SIG-M5 (cell line): ENCODE data around the gene PIBF1.
"Not testable (repeated sequence)": the region's sequence is repeated elsewhere in the genome, so short reads cannot be mapped to it uniquely, and the experiment has no call there.

Experiments
- DNase-seq: peaks from one replicate; lab custom pipeline; 2025; lab: John Stamatoyannopoulos, UW

PIBF1 gene, protein sequence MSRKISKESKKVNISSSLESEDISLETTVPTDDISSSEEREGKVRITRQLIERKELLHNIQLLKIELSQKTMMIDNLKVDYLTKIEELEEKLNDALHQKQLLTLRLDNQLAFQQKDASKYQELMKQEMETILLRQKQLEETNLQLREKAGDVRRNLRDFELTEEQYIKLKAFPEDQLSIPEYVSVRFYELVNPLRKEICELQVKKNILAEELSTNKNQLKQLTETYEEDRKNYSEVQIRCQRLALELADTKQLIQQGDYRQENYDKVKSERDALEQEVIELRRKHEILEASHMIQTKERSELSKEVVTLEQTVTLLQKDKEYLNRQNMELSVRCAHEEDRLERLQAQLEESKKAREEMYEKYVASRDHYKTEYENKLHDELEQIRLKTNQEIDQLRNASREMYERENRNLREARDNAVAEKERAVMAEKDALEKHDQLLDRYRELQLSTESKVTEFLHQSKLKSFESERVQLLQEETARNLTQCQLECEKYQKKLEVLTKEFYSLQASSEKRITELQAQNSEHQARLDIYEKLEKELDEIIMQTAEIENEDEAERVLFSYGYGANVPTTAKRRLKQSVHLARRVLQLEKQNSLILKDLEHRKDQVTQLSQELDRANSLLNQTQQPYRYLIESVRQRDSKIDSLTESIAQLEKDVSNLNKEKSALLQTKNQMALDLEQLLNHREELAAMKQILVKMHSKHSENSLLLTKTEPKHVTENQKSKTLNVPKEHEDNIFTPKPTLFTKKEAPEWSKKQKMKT

DNA sequence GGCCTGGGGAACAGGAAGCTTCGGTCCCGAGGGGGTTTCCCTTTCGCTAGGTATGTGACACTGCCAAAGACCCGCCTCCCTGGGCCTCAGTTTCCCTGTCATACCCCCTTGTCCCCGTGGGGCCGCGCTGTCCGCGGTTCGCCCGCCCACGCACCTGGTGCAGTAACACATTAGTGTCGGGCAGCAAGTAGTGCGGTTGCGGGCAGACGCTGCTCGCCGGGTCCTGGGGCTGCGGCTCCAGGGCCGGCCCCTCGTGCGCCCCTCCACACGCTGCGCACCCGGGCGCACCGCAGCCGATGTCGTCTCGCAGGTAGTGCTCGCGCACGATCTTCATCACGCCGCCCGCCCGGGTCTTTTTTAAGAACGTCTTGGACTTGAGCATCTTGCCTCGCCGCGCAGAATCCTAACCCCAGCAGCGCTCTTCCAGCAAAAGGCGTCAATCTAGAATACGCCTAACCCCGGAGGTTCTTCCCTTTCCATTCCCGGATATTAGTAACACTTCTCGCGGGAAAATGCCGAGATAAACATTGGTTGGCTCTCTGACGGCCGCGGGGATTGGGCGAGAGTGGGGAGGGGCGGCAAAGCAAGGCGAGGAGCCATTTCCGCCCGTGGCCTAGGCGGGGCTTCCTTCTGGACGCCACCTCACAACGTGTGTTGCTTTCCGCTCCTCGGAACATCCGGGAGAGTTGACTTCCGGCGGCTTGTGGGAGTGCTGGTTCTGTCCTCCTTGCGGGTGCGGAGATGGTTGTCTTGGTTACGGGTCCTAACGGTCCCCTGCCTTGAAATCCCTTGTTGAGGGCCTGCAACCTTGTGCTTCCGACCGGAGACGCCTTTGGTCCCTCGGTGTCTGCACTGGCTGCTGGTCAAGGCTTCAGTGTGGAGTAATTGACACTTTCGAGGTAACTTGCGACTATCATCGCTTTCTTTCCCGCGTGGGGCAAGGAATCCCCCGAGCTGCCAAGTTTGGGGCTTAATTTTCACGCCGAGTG is at the start of gene PIBF1, which contains the start of gene DIS3:
PIBF1 (plus strand) TSS at position 683 of the 989 bp plus-strand sequence. CDS start 1,337 bp downstream, outside the sequence.
DIS3 (minus strand) TSS at position 450 of the 989 bp plus-strand sequence; CDS start at position 382, 68 bp downstream.
- peak; percentile 86 for DNase-seq

DNA sequence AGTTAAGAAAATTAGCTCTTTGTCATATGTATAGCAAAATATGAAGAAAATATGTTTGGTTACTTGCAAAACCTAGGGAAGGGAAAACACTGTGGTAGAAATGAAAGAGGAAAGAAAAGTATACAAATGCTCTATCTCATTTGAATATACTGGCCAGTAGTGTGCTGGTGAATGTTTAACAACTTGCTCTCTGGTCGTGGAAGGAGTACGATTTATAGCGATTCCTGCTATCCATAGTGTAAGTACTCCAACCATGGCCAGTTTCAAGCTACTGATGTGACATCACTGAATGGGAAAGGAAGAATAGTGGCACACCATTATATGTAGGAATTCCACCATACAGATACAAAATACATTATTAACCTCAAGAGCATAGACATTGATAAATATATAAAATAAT is 44.9 kb upstream of the PIBF1 start:
- no peak for DNase-seq

DNA sequence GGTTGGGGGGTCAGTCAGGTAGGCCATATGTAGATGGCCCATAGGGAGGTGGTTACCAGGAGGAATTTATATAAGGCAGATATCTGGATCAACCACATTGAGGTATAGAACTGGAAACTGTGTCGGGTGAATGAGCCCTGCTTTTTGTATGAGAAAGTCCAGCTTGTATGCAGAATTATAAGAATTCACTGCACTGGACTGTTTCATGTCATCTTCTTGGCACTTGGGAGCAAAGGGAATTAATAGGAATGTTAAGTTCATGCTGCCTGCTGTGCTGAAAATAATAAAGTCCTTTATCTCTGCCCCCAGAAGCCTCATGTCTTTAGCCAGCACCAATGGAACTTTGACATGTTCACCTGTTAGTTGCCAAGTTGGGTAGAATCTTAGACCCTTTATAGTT is 41.9 kb upstream of the PIBF1 start:
- no peak for DNase-seq

DNA sequence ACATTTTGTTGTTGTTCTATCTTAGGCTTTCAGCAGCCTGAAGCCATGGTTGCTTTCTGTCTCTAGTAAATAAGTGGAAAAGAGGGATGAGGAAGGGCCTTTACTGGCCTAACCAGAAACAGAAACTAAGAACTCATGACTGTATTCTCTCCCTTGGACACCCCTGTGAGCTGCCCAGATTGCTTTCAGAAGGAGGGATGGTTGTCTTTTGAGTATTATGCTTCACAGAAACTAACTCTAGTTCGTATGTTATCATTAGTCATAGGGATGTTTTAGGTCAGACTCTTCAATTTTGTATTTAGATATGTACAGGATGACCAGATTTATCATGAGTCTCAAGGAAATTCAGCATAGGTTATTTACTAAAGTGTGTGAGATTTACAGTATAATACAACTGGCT is 36.7 kb upstream of the PIBF1 start:
- no peak for DNase-seq

DNA sequence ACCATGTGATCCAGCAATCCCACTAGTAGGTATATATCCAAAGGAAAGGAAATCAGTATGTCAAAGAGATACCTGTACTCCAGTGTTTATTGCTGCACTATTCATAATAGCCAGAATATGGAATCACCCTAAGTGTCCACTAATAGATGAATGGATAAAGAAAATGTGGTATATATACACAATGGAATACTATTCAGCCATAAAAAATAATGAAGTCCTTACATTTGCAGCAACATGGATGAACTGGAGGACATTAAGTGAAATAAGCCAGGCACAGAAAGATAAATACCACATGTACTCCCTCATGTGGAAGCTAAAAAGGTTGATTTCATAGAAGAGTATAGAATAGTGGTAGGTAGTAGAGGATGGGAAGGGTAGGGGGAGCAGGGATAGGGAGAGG is 30.7 kb upstream of the PIBF1 start:
- no peak for DNase-seq

DNA sequence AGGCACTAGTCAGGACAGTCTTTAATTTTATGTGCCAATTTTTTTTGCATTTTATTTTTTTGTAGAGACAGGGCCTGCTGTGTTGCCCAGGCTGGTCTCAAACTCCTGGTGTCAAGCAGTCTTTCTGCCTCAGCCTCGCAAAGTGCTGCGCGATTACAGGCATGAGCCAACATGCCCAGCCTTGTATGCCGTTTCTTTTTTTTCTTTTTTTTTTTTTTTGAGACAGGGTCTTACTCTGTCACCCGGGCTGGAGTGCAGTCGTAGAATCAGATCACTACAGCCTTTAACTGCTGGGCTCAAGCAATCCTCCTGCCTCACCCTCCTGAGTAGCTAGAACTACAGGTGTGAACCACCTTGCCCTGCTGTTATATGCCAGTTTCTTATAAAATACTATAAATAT is 27.8 kb upstream of the PIBF1 start:
- DNase-seq: no peak

DNA sequence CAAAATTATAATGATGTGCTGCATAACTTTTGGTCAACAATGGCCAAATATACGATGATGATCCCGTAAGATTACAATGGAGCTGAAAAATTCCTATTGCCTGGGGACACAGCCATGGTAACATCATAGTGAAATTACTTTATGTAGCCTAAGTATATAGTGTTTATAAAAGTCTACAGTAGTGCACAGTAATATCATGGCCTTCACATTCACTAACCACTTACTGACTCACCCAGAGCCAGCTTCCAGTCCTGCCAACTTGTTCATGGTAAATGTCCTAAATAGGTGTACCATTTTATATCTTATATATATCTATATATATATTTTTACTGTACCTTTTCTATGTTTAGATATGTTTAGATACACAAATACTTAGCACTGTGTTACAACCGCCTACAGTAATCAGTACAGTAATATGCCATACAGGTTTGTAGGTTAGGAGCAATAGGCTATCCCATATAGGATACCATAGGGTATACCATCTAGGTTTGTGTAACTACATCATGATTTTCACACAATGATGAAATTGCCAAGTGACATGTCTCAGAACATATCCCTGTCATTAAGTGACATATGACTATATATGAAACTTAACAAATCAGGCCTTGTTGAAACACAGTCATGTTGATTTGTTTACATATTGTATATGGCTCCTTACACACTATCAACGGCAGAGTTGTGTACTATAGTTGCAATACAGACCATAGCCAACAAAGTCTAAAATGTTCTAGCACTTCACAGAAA is 24.0 kb upstream of the PIBF1 start:
- no peak for DNase-seq

DNA sequence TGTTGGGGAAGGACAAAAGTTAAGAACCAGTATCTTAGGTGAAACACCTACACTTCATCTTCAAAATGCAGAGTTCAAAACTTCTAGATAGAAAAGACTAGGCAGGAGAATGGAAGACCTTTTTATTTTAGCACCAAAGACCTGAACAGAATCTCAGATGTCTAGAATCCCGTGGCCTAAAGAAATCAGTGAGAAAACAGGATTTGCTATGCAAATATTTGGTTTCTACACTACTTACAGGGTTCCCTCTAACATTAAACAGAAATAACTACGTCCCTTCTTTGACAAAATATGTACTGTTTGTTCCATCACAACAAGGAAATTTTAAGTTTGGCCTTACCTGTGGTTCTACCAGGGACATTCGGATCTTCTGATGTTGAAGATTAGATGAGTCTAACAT is 21.7 kb upstream of the PIBF1 start:
- no peak for DNase-seq

DNA sequence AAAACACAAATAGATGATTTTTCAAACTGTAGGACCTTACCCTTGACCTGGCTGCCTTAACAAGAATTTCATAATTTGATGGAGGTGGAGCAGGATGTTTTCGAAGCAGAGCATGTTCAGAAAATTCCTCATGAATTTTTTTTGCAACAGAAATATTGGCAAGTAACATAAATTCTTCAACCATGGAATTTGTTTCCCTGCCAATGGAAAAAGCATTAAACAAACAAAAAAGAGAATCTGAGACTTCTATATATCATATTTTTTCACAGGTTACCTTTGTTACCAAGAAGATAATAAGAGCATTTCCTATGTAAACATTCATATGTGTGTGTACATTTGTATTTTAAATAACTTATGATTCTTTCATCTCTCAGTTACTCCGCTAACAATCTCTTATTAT is 18.5 kb upstream of the PIBF1 start:
- DNase-seq: no peak

DNA sequence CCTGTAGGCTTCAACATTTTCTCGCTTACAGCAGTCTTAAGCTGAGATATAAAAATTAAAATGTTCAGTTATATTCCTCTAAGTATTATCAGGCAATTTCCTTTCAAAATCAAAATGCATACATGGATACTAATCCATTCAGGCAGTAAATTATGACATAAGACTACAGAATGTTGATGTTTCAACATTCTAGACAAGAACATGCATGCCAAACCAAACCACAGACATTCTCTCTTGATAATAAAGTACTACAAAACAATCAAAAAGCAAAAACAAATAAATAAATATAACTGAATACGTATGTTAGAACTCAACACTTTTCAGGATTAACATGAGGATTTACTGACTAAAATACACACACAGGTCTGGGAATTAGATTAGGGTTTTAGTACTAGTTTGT is 7.9 kb upstream of the PIBF1 start:
- no peak for DNase-seq

DNA sequence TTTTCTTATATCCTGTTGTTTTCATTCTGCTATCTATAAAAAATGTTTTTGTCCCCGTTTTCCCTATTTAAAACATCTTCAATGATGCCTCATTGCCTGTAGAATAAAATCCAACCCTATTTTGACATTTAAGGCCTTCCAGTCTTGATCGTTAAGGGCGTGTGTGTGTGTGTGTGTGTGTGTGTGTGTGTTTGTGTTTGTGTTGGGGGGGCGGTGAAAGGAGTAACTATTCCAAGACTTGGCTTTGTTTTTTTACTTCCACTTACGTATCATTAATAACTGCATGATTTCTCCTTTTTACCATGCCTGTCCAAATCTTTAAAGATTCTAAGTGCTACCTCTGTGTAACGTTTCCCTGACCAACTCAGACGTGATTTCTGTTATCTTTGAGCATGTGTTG is 784 bp downstream of the PIBF1 start:
- no peak for DNase-seq

DNA sequence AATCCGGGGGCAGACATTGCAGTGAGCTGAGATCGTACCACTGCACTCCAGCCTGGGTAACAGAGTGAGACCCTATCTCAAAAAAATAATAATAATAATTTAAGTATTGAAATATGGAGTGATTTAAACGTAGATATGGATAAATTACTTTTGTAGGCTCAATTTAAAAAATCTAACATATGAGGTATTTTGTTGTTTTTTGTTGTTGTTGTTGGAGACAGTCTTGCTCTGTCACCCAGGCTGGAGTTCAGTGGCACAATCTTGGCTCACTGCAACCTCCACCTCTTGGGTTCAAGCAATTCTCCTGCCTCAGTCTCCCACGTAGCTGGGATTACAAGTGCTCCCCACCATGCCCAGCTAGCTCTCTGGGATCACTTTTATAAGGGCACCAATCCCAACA is 2.7 kb downstream of the PIBF1 start:
- not testable (repeated sequence) for DNase-seq

DNA sequence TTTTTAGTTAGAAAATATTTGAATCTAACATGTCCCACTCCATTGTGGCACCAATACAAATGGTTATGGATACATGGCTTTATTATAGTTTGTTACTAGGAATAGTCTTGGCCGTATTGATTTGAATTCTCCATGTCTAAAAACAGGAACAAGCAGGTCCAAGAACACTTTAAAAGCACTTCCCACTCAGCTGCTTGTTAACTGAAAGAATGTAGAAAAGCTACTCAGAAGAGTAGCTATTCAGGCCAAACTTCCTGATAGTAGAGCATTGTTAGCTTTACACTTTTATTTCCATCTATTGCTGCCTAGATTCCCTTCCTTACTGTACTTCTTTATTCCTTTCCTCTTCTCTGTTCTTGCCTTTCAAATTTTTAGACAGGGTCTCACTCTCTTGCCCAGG is 6.9 kb downstream of the PIBF1 start:
- no peak for DNase-seq

DNA sequence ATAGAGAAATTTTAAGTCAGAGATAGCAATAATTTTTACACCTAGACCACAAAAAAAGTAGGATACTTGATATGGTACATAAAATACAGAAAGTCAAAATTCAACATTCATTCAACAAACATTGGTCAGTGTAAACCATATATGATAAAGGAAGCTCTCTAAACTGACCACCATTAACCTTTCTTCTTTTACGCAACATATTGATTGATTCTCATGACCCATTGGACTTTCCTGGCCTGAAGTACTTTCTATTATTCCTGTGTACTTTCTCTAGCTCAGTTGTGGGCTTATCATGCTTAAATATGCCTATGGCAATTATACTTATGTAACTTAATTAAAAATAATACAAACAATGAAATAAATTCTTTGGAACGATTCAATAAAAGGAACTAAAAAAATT is 10.7 kb downstream of the PIBF1 start:
- DNase-seq: no peak

DNA sequence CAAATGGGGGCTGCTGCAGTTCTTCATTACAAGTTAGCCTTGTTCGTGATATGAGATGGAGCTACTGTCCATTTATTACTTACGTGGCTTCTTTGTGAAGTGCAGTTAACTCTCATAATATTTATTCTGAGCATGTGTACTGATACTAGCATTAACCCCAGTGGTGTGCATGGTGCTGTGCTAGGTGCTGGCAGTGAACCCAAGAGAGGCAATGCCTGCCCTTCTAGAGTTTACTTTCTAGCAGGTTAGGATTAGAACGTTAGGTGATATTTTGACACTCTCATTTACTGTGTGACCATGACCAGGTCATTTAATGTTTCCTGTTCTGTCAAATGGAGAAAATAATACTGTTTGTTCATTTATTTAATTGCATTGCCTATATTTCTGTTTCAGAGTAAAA is 16.9 kb downstream of the PIBF1 start:
- no peak for DNase-seq

DNA sequence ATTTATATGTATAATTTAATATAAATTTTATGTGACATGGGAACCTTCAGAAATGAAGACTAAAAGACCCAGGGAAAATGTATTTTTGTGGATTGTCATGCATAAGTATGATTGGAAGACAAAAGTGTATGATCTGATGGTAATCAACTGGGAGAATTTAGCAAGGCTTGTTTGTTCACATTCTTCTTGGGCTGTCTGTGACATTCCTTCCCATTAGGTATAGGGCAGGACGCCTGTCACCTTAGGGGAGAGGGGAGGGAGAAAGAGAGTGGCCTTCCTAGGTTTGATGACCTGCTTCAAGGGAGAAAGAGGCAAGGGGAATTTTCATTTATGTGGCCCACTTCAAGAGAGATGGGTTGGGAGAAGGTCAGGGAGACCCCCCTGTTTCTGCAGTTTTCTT is 22.4 kb downstream of the PIBF1 start:
- DNase-seq: no peak

DNA sequence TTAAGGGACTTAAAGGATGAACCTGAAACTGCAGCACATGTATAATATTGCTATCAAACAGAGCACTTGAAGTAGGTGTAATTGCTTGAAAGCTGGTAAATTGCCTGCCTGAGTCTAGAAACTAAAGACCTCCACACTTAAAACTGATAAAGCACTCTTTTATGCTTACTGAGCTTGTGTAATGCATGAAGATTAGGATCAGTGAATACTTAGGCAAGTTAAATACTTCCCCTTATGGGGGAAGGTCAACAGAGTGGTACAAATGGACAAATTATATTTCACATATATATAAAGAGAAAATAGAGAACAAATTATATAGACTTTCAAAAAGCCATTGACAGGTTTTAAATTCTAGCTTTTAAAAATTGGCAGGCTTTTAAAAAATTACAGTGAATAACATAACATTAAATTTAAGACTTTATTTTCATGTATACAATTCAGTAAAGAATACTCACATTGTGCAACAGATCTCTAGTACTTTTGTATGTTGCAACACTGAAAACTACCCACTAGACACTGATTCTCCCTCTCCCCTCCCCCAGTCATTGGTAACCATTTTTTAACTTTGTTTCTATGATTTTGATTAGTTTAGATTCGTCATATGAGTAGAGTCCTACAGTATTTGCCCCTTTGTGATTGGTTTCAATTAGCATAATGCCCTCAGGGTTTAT is 23.9 kb downstream of the PIBF1 start:
- DNase-seq: peak; percentile 59

DNA sequence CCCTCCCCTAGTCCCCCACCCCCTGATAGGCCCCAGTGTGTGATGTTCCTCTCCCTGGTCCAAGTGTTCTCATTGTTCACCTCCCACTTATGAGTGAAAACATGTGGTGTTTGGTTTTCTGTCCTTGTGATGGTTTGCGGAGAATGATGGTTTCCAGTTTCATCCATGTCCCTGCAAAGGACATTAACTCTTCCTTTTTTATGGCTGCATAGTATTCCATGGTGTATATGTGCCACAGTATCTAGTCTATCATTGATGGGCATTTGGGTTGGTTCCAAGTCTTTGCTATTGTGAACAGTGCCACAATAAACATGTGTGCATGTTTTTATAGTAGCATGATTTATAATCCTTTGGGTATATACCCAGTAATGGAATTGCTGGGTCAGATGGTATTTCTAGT is 24.6 kb downstream of the PIBF1 start:
- DNase-seq: not testable (repeated sequence)

DNA sequence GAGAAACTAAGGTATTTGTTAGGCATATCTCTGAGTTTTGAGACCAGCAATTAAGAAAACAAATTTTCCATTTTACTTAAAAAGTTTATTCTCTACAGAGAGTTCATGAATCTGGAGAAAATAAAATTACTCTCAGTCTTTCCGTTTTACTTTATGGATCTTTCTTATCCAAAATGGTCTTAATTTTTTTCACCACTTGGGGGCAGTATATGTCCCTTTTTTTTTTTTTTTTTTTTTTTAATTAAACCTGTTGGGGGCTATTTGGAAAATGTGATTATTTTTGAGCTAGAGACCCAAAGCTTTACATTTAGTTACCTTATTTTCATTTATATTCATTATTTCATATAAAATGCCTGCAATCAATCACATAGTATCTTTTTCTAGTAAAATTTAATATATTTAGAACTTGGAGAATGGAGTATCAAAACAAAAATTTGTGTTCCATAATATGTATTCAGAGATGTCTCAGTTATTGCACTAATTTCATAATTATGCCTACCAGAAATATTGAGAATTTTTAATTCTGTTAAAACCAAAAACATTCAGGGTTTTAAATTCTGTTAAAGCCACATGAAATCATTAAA is 27.1 kb downstream of the PIBF1 start:
- no peak for DNase-seq

DNA sequence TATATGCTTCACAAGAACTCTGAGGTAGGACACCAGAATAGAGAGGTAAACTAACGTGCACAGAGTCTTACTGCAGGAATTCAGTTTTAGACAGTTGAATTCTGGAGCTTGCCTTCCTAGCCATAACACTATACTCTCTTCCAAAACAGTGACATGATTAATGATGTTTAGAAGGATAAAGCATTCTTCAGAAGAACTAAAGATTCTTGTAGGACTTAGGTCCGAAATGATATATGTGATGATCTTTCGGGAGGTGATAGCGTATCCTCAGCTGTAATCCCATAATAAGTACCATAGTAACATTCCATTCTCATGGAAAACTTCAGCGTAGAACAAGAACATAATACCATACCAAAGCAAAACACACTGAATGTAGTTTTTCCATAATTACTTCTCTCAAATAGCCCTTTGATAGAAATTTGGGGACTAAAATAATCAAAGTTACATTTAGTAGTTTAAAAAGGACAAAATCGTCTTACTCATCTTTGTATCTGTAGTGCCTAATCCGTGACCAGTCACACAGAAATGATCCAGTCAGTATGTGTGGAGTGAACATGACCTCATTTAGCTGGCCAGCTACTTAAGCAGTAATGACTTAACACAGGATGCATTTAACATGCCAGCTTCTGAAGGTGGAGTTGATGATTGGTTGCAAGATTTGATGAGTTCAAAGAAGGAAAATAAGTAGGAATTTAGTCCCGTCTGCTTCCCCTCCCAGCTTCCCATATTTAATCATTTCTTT is 38.4 kb downstream of the PIBF1 start:
- no peak for DNase-seq
